ENCODE results near the gene BMP6. TPM values are rescaled to one million over a fixed set of nuclear protein-coding genes. Genes with fewer than 3 reads are reported as not detected.

Gene BMP6
- total RNA-seq, 1 experiment from 2014 or later = 1.6 TPM

- Histone ChIP-seq H3K4me2 (ENCODE audit: low read length) (0 out of 2 replicates have a peak overlapping the region, but pooled peaks have one; percentile 36), H2AFZ (ENCODE audit: low read depth, low read length, poor library complexity, severe bottlenecking) (peak overlapping the region; percentile 60), H3K9me2 (ENCODE audit: insufficient read depth) (no peaks in the 10 kb centered on the region), H3K79me2 (ENCODE audit: insufficient read depth, low read length) (no peaks in the 10 kb centered on the region), H3K27me3 (ENCODE audit: insufficient read depth, low read length) (no peaks in the 10 kb centered on the region), H4K20me1 (ENCODE audit: insufficient read depth) (no peaks in the 10 kb centered on the region), H3K36me3 (ENCODE audit: control insufficient read depth in 1 of 2, insufficient read depth in 2 of 2, low read length in 2 of 2) (no peaks in the 10 kb centered on the region), H3K9ac (ENCODE audit: low read length) (no peak overlapping the region), H3K9me3 (ENCODE audit: control insufficient read depth in 1 of 2, insufficient read depth in 1 of 2, low read depth in 1 of 2, low read length in 2 of 2) (no peaks in the 10 kb centered on the region), H3K4me3 (replicated peaks in 1 of 2; ENCODE audit: low read depth in 1 of 2, low read length in 2 of 2) (no peak overlapping the region), H3K27ac (ENCODE audit: low read depth, low read length) (no peak overlapping the region), H3K4me1 (ENCODE audit: control insufficient read depth in 1 of 2, insufficient read depth in 2 of 2, low read length in 2 of 2) (peaks cover 0 to 20% of the 10 kb centered on the region in 2 experiments; a peak in 2 of 4 replicates)
- ChIA-PET CTCF (no interaction called here), POLR2A (no interaction called here), RAD21 (ENCODE audit: low non-redundant PET in 1 of 2, low total read pairs in 2 of 2, uncharacterized antibody in 2 of 2, unreplicated experiment in 2 of 2) (no interaction called here)
- intact Hi-C loops (cut with micrococcal nuclease) = no loop called here
- no peak for ATAC-seq
- no peak for DNase-seq (ENCODE audit: low read depth, low spot score)
- BruUV-seq (replicated peaks) = no TSS peak
- no peak for TF ChIP-seq ELF1 (IDR thresholded peaks at IDR 0.05; ENCODE audit: borderline replicate concordance, low read depth)
- TF ChIP-seq TCF7L2 (IDR thresholded peaks at IDR 0.05; ENCODE audit: borderline replicate concordance, extremely low read depth, insufficient read depth, insufficient read length) = no peak
- TF ChIP-seq MAX (IDR thresholded peaks at IDR 0.05) = no peak
- no peak for TF ChIP-seq ZBTB33 (IDR thresholded peaks at IDR 0.05; ENCODE audit: extremely low read depth, insufficient replicate concordance, low read length)
- no peak for TF ChIP-seq SP1 (IDR thresholded peaks at IDR 0.05; ENCODE audit: low read depth)
- TF ChIP-seq YY1 (IDR thresholded peaks at IDR 0.05; ENCODE audit: extremely low read depth, insufficient replicate concordance, low read depth, low read length) = no peak
- no peak for TF ChIP-seq JUND (IDR thresholded peaks at IDR 0.05)
- TF ChIP-seq POLR2AphosphoS5 (IDR thresholded peaks at IDR 0.05; ENCODE audit: low read depth, low read length) = no peak
- TF ChIP-seq ZFX (IDR thresholded peaks at IDR 0.05) = no peak
- TF ChIP-seq ATF3 (IDR thresholded peaks at IDR 0.05) = no peak
- no peak for TF ChIP-seq EZH2phosphoT487 (IDR thresholded peaks at IDR 0.05; ENCODE audit: borderline replicate concordance)
- no peak for TF ChIP-seq EGR1 (IDR thresholded peaks at IDR 0.05; ENCODE audit: low read depth)
- TF ChIP-seq POLR2A (IDR thresholded peaks at IDR 0.05; ENCODE audit: borderline replicate concordance, extremely low read depth, insufficient read depth, insufficient read length) = no peak
- no peak for TF ChIP-seq ZNF274 (IDR thresholded peaks at IDR 0.05; ENCODE audit: low read depth, low read length)
- no peak for TF ChIP-seq SRF (IDR thresholded peaks at IDR 0.05; ENCODE audit: low read depth)
- TF ChIP-seq CEBPB (IDR thresholded peaks at IDR 0.05; ENCODE audit: low read depth) = no peak
- no peak for TF ChIP-seq RAD21 (IDR thresholded peaks at IDR 0.05; ENCODE audit: low read depth)
Measured at GRCh38 chr6:7697432-7697819, 28.5 kb upstream of the BMP6 start.

Measured in HCT116 (cell line).